GM12801 (cell line): ENCODE data around the gene PBX3.

ENCODE experiments used
- TF ChIP-seq, protein P1 (sequence below): IDR thresholded peaks from one replicate; pipeline ENCODE4 v1.5.1; 2011; ENCODE audit warnings: control low read depth; ENCODE audit not compliant: insufficient read length; ENCODE audit errors: extremely low read depth

Gene PBX3

GRCh38 chr9:125757834-125758233, 10.7 kb downstream of the PBX3 start:
- TF ChIP-seq, protein P1, sequence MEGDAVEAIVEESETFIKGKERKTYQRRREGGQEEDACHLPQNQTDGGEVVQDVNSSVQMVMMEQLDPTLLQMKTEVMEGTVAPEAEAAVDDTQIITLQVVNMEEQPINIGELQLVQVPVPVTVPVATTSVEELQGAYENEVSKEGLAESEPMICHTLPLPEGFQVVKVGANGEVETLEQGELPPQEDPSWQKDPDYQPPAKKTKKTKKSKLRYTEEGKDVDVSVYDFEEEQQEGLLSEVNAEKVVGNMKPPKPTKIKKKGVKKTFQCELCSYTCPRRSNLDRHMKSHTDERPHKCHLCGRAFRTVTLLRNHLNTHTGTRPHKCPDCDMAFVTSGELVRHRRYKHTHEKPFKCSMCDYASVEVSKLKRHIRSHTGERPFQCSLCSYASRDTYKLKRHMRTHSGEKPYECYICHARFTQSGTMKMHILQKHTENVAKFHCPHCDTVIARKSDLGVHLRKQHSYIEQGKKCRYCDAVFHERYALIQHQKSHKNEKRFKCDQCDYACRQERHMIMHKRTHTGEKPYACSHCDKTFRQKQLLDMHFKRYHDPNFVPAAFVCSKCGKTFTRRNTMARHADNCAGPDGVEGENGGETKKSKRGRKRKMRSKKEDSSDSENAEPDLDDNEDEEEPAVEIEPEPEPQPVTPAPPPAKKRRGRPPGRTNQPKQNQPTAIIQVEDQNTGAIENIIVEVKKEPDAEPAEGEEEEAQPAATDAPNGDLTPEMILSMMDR: no peak

DNA sequence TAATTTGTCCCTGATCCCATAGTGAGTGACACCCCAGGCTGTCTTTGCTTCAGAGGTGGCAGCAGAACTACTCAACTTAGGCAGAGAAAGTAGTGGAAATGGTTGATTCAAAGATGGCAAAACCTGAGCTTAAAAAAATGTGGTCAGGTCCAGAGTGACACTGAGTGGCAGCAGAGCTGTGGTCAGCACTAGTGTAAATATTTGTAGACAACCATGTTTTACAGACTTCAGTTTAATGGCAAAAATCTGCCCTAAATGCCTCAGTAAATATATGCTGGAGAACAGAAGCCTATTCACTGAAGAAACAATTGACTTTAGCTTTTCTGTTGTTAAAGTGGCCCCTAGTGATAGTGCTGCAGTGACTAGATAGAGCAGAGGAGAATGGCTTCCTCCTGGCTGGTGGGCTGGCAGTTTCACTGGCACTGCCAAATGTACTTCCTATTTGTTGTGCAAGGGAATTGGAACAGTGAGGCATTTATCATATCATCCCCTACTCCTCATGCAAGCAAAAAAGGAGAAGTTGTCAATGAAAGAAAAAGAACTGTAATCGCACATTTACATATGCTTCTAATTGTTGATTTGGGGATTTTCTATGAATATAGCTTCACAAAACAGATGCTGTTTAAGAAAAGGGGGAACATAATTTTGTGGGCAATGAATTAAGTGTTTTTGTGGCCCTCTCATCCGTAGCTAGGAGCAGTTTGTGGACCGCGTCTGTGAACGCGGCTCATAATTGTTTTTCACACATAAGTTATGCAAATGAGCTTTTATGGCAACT, 12.0 kb downstream of the PBX3 start:
- TF ChIP-seq, protein P1: no peak

GRCh38 chr9:125759764-125760129, 12.6 kb downstream of the PBX3 start:
- TF ChIP-seq, protein P1: no peak

DNA sequence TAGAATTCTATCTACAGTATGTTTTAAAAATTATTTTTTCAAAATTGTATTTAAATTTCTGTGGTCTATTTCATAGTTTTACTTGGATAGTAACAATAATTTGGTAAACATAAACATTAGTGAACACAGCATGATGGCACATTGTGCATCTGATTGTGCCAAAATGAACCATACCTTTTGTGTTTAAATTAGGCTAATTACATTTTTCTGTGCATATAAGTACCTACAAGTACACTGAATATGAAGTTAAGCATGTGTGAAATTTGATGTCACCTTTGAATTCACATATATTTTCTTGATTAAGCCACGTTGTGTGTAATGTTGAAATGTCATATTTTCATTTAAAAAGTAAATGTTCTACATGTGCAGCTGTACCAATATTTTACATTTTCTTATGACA, 13.4 kb downstream of the PBX3 start:
- TF ChIP-seq, protein P1: no peak

DNA sequence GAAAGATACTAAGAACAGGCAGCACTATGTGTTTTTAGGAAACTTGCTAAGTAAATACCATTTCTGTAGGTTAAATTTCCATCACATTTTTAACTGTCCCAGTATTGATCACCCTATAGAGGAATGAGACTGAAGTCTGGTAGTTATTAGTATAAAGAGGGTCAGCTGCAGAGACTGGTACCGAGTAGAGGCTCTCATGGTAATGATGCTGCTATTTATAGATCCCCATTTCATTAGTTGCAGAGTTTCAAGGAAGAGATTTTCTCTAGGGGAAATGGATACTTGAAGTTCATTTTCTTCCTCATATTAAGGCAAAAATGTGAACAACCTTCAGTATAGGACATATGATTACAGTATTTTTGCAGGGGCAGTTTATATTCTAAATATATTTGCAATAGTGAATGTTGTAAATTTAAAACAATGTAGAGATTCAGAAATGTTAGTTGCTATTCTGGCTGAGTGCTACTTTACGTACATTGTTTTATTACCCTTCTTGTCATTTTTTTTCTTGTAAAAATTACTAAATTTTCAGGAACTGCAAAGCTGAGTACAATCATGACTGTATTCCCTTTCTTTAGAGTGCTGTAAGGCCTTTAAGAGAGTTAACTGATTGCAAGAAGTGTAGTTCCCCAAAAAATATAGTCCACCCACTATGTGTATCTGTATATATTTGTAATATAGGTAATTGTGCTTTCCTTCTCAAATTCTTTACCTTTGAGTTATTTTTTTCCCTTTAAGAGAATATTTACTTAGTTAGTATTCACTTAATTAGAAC, 14.7 kb downstream of the PBX3 start:
- TF ChIP-seq, protein P1: no peak

DNA sequence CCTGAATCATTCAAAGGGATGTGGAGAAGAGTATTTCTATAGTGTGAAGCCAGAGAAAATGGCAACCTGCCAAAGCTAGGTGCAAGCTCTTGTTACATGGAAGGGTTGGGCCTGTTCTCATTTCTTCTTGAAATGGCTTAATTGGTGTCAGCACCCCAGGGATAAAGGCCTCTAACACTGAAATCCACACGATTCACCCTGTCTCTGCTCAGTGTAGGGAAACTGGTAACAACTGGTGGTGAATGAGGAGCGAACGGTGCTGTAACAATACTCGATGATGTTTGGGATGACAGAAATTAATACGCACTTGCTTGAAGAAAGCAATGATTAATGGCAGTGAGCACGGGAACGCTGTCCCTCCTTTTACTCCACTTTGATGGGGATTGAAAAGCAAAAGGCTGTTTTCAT, 16.2 kb downstream of the PBX3 start:
- TF ChIP-seq, protein P1: no peak

- TF ChIP-seq, protein P1: no peak
Measured at GRCh38 chr9:125764198-125764597, 17.0 kb downstream of the PBX3 start.
